Caki2 (cell line): ENCODE measurements around the gene C6orf52. TPM values are rescaled to one million over a fixed set of nuclear protein-coding genes. Genes with fewer than 3 reads are reported as not detected.
"Not testable (repeated sequence)": the region's sequence is repeated elsewhere in the genome, so short reads cannot be mapped to it uniquely, and the experiment has no call there.

Source experiments
- DNase-seq: peaks from one replicate; pipeline ENCODE4 v3.0.0-alpha.2; 2015; ENCODE audit warnings: low read depth
- in situ Hi-C: cut with HindIII; loops from 2 replicates; pipeline ENCODE4 v1.10.0; 2016; ENCODE audit warnings: low sequenced_read_pairs, low pct_unique_long_range_greater_than_20kb, mixed read lengths
- total RNA-seq: library from RNA; depleted of rRNA; stranded (reverse); fragments of >200 nt; shearing (Covaris generic); gene quantifications from 2 replicates; pipeline ENCODE4 v1.2.3, GENCODE V29; 2014; ENCODE audit warnings: low replicate concordance; rRNA removed

The C6orf52 gene
- 1.7 TPM in 1 of 2 replicates, not detected in the other for total RNA-seq

GRCh38 chr6:10694302-10695085 lies at the start of gene C6orf52, which contains the start of gene PAK1IP1:
TSS of gene C6orf52 (minus strand) at chr6:10694616. CDS start at chr6:10687550, 7,066 bp downstream.
TSS of gene PAK1IP1 (plus strand) at chr6:10694972. CDS start at chr6:10694986, 14 bp downstream.
- DNase-seq: peak; percentile 99
- in situ Hi-C loops: no loop called here

GRCh38 chr6:10743515-10743914 lies 49.1 kb upstream of the C6orf52 start:
- DNase-seq: no peak
- in situ Hi-C loops: no loop called here

DNA sequence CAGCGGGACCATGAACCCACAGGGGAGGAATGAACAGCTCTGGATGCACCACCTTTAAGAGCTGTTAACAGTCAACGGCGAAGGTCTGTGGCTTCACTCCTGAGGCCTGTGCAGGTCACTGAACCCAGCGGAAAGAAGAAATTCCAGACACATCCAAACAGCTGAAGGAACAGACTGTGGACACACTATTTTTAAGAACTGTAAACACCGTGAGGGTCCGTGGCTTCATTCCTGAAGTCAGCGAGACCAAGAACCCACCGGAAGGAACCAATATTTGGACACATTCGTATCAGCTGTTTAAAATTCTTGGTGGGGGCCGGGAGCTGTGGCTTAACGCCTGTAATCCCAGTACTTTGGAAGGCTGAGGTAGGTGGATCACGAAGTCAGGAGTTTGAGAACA lies 47.8 kb upstream of the C6orf52 start:
- DNase-seq: no peak
- in situ Hi-C loops: no loop called here

- DNase-seq, in situ Hi-C loops: not testable (repeated sequence)
Observed at GRCh38 chr6:10741643-10742042, 47.2 kb upstream of the C6orf52 start.

DNA sequence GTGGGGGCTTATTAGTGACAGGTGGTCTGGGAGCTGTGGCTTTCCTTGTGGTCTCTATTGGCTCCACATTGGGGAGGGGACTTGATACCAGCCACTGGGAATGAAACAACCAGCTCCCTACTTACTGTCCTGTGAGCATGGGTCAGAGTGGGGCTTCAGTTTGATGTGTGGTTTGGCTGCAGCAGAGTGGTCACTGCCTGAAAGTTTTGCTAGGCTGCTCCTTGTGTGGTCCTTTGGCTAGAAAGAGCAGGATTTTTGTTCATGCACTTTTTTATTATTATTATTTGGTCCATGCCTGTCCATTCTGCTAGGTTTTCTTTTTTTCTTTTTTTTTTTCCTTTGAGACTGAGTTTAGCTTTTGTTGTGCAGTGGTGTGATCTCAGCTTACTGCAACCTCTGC lies 45.6 kb upstream of the C6orf52 start:
- in situ Hi-C loops: no loop called here
- no peak for DNase-seq

DNA sequence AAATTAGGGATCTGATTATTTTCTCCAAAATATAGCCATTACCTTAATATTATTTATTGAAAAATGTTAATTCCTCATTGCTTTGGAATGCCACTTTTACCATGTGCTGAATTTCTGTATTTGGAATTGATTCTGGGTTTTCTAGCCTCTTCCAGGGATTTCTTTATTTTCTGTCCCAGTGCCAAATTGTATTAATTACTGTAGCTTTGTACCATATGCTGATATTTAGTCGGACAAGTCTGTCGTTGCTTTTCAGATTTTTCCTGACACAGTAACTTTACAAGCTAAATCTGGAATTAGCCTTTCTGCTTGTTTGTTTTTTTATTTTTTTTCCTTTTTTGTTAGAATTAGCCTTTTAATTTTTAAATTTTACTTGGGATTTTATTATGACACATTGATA lies 42.3 kb upstream of the C6orf52 start:
- no peak for DNase-seq
- in situ Hi-C loops: no loop called here

DNA sequence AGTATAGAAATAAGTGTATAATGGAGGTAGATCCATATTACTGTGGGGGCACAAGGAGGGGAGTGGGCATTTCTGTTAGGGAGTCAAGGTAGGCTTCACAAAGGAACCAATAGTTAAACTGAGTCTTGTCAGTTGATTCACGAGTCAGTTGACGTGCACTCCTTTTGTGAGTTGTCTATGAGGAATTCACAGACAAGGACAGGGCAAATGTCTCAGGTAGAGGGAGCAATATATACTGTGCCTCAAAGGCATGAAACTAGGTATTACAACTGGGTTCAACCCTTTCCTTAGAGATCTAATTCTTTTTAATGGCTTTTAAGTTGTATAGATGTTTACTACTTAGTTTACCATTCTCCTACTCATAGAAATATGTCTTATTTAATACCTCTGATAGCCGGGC lies 39.4 kb upstream of the C6orf52 start:
- no peak for DNase-seq

DNA sequence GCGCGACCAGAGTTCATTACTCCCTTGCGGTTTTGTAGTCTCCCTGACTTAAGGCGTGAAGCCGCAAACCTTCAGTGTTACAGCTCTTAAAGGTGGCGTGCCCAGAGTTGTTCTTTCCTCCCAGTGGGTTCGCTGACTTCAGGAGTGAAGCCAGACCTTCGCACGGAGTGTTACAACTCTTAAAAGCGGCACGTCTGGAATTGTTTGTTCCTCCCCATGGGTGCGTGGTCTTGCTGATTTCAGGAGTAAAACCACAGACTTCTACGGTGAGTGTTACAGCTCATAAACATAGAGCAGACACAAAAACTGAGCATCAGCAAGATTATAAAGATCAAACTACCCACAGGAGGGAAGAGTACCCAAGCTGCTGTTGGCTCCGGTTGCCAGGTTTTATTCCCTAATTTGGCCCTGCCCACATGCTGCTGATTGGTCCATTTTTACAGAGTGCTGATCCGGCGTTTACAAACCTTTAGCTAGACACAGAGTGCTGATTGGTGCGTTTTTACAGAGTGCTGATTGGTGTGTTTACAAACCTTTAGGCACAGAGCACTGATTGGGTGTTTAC lies 38.8 kb upstream of the C6orf52 start:
- in situ Hi-C loops: no loop called here
- peak; percentile 60 for DNase-seq

More for the DNA sequence above, 39.4 kb upstream of the C6orf52 start:
- in situ Hi-C loops: no loop called here

DNA sequence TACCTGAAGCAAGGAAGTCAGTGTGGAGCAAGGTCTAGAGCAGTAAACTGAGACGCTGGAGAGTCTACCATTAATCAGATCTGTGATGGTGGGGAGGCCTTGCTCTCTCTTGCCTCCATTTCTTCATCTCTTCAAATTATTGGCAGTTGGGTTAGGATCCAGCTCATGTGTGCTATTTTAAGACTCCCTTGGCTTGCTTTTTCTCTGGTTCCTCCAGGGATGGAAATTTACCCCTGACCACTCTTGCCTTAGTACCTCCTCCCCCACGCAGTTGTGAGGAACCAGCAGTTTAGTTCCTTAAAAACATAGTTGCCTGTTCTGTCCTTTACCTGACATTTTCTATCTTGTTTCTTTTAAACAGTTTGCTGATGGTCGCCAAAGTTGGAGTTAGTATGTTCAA lies 35.8 kb upstream of the C6orf52 start:
- in situ Hi-C loops: no loop called here
- DNase-seq: no peak

GRCh38 chr6:10725716-10726115 lies 31.3 kb upstream of the C6orf52 start:
- DNase-seq: no peak
- in situ Hi-C loops: no loop called here

DNA sequence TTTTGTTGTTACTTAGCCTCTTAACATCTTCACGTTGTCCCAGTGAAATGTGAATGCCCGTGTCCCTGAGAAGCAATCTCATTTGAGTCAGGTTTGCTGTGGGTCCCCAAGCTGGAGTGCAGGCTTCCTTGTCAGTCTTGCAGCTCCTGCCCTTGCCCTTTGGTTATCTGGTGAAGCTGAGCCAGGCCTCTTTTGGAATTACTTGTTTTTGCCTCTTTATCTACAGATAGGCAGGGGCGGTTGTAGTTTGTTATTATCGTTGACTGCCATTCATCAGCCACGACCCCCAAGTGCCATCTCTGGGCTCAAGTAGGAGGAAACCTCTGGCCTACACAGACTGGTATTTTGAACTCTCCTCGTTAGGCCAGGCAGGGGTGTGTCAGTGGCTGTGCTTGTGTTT lies 30.6 kb upstream of the C6orf52 start:
- no peak for DNase-seq
- in situ Hi-C loops: no loop called here

DNA sequence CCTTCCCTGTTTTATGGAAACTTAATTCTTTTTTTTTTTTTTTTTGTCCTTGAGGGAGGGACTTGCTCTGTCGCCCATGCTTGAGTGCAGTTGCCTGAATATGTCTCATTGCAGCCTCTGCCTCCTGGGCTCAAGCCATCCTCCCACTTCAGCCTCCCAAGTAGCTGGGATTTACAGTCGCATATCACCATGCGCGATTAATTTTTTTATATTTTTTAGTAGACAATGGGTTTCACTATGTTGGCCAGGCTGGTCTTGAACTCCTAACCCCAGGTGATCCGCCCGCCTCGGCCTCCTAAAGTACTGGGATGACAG lies 29.1 kb upstream of the C6orf52 start:
- in situ Hi-C loops: no loop called here

DNA sequence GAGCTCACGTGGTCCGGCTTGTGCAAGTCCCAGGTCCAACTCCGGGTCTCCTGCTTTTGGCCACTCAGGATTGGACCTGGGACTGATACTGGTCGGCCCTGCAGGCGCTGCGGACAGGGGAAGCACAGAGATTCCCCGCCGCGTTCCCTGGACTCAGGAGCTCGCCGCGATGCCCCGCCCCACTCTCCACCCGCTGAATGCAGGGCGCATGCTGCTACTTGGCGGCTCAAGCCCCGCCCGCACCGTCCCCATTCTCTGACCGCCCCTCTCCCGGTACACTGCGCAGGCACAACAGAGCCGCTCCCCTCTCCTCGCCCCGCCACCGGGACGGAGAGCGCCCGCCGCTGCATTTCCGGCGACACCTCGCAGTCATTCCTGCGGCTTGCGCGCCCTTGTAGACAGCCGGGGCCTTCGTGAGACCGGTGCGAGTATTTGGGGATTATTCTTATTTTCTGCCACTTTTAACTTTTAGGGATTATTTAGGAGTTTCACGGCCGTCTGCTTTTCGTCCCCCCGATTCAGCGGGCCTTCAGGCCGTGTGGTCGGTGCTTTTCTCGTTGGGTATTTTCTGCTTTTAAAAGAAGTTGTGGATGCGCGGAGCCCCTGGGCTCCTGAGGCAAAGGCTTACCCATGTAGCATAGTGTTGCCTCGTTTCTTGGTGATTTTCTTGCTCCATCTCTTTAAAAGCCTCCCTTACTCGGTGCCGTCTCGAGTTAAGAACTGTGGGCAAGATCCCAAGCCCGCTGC lies 28.6 kb upstream of the C6orf52 start, which contains the start of gene TMEM14C:
Gene TMEM14C, plus strand, starts transcription at position 251 of the 747 bp plus-strand sequence. CDS start 1,544 bp downstream, outside the sequence.
- in situ Hi-C loops: no loop called here
- DNase-seq: peak; percentile 98

More for the DNA sequence above, 29.1 kb upstream of the C6orf52 start:
- no peak for DNase-seq

DNA sequence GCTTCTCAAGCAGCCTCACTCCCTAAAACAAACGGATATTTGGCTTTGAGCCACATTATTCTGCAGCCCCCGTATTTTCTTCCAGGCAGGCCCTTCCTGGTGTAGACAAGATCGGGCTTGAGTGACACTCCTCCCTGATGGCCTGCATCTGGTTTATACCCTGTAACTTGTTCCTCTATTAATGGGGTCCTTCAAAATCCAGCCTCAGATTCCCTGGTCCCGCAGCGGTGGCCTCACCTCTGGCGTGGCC lies 28.1 kb upstream of the C6orf52 start:
- no peak for DNase-seq
- in situ Hi-C loops: no loop called here

DNA sequence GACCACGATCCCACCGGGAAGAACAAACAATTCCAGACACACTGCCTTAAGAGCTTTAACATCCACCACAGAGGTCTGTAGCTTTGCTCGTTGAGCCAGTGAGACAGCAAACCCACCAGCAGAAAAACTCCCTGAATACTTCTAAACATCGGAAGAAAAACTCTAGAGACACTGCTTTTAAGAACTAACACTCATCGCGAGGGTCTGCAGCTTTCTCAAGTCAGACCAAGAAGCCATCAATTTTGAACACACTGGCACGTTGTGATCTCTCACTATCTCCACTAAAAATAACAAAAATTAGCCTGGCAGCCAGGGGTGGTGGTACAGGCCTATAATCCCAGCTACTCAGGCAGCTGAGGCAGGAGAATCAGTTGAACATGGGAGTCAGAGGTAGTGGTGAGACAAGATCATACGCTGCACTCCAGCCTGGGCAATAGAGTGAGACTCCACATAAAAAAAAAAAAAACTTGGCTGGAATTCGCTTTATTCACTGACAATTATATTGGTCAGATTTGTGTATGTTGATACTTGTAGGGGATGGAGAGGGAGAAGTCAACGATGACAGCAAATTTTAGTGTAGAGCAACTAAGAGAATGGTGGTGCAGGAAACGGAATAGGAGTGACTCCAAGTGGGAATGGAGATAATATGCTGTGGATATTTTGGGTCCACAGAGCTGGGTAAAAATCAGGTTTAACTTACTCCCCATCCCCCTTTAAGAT lies 27.6 kb upstream of the C6orf52 start:
- in situ Hi-C loops: no loop called here
- no peak for DNase-seq

DNA sequence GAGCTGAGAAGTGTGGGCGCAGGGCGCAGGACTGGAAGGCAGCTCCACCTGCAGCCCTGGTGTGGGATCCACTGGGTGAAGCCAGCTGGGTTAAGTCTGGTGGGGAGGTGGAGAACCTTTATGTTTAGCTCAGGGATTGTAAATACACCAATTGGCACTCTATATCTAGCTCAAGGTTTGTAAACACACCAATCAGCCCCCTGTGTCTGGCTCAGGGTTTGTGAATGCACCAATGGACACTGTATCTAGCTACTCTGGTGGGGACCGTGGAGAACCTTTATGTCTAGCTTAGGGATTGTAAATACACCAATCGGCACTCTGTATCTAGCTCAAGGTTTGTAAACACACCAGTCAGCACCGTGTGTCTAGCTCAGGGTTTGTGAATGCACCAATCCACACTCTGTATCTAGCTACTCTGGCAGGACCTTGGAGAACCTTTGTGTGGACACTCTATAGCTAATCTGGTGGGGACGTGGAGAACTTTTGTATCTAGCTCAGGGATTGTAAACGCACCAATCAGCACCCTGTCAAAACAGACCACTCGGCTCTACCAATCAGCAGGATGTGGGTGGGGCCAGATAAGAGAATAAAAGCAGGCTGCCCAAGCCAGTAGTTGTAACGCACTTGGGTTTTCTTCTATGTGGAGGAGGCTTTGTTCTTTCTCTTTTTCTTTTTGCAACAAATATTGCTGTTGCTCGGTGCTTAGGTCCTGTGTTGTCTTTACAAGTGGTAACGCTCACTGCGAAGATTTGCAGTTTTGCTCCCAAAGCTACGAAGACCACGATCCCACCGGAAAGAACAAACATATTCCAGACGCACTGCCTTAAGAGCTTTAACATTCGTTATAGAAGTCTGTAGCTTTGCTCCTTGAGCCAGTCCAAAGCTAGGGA lies 26.8 kb upstream of the C6orf52 start:
- in situ Hi-C loops, DNase-seq: not testable (repeated sequence)

GRCh38 chr6:10720265-10720959 lies 26.0 kb upstream of the C6orf52 start:
- in situ Hi-C loops: no loop called here
- DNase-seq: no peak
